ENCODE results near the gene LDLRAP1.

- TF ChIP-seq CTCF (IDR thresholded peaks at IDR 0.05; ENCODE audit: insufficient read depth, low read length) (no peak), GABPA (IDR thresholded peaks at IDR 0.05; ENCODE audit: low read depth) (no peak), POLR2AphosphoS5 (IDR thresholded peaks at IDR 0.05; ENCODE audit: low read depth) (no peak)
These were observed 16.1 kb upstream of the LDLRAP1 start for GRCh38 chr1:25527226-25527846.

Data from HL-60 (cell line).